ENCODE data around the gene ANKRD33.
A peak's percentile ranks its signal among the peaks of the same experiment; 100 is the strongest.
"Not testable (repeated sequence)": the region's sequence is repeated elsewhere in the genome, so short reads cannot be mapped to it uniquely, and the experiment has no call there.

Gene ANKRD33

DNA sequence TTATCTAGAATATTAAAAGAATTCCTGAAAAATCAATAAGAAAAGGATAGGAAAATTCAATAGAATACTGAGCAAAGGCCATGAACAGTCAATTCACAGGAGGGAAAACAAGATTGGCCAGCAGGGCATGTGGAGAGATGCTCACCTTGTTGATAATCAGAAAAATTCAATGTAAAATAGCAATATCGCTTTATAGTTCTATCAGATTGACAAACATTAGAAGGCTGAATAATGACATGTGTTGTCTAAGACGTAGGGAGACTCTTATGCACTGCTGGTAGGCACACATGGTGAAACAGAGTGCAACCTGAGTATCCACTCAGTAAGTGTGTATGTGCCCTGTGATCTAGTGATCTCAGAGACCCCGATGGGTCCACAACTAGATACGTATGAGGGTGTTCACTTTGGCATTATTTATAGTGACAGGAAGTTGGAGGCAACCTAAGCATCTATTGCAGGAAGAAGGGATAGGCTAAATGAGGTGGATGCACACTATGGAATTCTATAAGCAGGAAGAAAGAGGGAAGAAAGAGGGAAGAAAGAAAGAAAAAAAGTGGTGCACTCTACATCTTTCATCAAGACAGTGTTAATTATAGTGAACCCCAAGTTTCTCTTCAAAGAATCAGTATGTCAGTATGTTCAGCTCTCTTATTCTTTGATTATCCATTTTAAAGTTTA, 3.8 kb upstream of the ANKRD33 start:
- peak; percentile 53 for DNase-seq

- DNase-seq, result peak; percentile 96
Observed at GRCh38 chr12:51884676-51885229, 3.1 kb upstream of the ANKRD33 start.

GRCh38 chr12:51885294-51886020, 2.4 kb upstream of the ANKRD33 start:
- DNase-seq, result not testable (repeated sequence)

- DNase-seq, result peak; percentile 51
Observed at GRCh38 chr12:51886021-51886710, 1.7 kb upstream of the ANKRD33 start.

DNA sequence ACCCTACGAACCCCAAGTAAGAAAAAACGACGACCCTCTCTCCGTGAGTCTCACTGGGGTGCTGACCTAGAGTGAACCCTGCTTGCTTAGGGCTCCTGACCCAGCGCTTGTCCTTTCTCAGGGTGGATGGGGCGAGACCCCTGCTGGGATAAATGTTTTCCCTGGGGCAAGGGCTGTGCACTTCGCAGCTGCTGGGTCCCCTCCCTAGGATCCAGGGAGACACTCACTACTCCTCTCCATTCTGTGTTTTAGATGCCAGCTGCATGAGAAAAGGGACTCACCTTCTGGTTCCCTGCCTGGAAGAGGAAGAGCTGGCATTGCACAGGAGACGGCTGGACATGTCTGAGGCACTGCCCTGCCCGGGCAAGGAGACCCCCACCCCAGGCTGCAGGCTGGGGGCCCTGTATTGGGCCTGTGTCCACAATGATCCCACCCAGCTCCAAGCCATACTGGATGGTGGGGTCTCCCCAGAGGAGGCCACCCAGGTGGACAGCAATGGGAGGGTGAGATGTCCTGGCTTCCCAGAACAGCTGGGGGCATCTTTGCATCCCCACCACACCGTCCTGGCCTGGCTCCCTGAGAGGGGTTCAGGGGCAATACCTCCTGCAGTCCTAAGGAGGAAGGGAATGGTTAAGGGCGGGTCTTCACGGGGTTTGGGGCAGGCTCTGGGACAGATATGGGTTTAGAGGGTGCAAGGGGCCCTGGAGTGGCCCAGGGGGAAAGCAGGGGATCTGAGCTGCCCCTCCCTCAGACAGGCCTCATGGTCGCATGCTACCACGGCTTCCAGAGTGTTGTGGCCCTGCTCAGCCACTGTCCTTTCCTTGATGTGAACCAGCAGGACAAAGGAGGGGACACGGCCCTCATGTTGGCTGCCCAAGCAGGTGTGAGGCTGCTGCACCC, 663 bp downstream of the ANKRD33 start:
- DNase-seq, result peak; percentile 44

GRCh38 chr12:51889216-51890132, 1.6 kb downstream of the ANKRD33 start:
- no peak for DNase-seq

- DNase-seq, result no peak
Observed at GRCh38 chr12:51890133-51890464, 2.2 kb downstream of the ANKRD33 start.

DNA sequence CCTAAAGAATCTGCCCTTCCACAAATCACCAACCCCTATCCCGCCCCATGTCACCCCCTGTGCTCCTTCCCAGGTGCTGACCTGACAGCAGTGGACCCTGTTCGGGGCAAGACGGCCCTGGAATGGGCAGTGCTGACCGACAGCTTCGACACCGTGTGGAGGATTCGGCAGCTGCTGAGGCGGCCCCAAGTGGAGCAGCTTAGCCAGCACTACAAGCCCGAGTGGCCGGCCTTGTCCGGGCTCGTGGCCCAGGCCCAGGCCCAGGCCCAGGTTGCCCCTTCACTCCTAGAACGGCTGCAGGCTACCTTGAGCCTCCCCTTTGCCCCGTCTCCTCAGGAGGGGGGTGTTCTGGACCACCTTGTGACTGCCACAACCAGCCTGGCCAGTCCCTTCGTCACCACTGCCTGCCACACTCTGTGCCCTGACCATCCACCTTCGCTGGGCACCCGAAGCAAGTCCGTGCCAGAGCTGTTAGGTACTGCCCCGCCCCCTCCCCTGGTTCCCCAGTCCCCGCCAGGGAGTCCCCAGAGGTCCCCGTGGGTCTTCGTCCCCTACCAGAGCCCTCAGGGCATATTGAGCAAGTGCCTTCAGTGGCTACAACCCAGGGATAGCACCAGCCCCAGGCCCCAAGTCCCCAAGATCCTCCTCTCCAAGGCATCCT, 2.7 kb downstream of the ANKRD33 start:
- DNase-seq, result no peak

GRCh38 chr12:51891843-51892242, 3.9 kb downstream of the ANKRD33 start:
- peak; percentile 26 for DNase-seq

GRCh38 chr12:51893786-51894185, 5.9 kb downstream of the ANKRD33 start:
- no peak for DNase-seq

GRCh38 chr12:51895378-51896135, 7.7 kb downstream of the ANKRD33 start:
- no peak for DNase-seq

GRCh38 chr12:51896236-51896635, 8.3 kb downstream of the ANKRD33 start:
- DNase-seq, result no peak

DNA sequence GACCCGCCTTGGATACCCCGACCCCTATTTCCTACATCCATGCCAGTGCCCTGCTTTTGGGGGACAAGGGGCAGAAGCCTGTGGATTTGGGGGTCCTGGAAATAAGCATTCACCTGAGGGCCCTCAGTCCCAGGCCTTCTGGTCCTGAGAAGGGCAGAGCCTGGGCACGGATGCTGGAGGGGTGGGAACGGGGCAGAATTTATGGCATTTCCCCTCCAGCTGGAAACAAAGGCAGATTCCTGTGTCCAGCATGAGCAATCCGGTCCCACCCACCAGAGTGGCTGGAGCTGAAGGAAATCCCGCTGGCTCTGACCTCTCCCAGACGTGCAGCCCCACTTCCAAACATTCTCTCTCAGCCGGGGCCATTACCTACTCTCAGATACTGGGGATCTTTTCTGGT, 9.3 kb downstream of the ANKRD33 start:
- no peak for DNase-seq

GRCh38 chr12:51898506-51898905, 10.6 kb downstream of the ANKRD33 start:
- DNase-seq, result no peak

- DNase-seq, result no peak
Observed at GRCh38 chr12:51898937-51899336, 11.0 kb downstream of the ANKRD33 start.

DNA sequence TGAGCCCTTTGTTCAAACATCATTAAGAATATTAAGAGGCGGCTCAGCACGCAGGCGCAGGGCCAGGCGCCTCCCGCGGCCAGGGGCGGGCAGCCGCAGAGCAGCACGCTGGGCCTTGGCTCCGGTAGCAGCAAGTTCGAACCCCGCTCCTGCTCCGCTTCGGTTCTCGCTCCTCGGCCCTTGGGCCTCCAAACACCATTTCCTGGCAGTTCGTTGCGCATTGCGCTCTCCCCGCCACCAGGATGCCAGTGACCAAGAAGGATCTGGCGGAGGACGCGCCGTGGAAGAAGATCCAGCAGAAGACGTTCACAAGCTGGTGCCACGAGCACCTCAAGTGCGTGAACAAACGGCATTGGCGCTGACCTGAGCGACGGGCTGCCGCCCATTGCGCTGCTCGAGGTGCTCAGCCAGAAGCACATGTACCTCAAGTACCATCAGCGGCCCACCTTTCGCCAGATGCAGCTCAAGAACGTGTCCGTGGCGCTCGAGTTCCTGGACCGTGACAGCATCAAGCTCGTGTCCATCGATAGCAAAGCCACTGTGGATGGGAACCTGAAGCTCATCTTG, 12.5 kb downstream of the ANKRD33 start:
- no peak for DNase-seq

GRCh38 chr12:51901121-51901817, 13.4 kb downstream of the ANKRD33 start:
- DNase-seq, result no peak

DNA sequence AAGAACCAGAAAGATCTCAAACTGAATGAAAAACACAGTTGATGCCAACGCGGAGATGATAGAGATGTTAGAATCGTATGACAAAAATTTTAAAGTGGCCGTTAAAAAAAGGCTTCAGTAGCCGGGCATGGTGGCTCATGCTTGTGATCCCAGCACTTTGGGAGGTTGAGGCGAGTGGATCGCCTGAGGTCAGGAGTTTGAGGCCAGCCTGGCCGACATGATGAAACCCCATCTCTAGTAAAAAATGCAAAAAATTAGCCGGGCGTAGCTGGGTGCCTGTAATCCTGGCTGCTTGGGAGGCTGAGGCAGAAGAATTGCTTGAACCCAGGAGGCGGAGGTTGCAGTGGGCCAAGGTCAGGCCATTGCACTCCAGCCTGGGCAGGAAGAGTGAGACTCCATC, 14.0 kb downstream of the ANKRD33 start:
- DNase-seq, result no peak

GRCh38 chr12:51904951-51905470, 17.1 kb downstream of the ANKRD33 start:
- DNase-seq, result no peak
